Prostate gland (tissue), 2 donors: Measurements from ENCODE around the gene BTBD19. TPM values are rescaled to one million over a fixed set of nuclear protein-coding genes. Genes with fewer than 3 reads are reported as not detected.
"Not testable (repeated sequence)": the region's sequence is repeated elsewhere in the genome, so short reads cannot be mapped to it uniquely, and the experiment has no call there.

ENCODE experiments used
- DNase-seq: peaks from one replicate; pipeline ENCODE4 v3.0.0-alpha.2; 2019; ENCODE audit warnings: low spot score
- H3K27ac ChIP-seq, 2 donors: fragments of 200-600 bp; sonication (generic); 2 replicates each; pipeline ENCODE4 v1.5.1; 2017 to 2019
- H3K27me3 ChIP-seq: fragments of 200-600 bp; sonication (generic); replicated peaks from 2 replicates; pipeline ENCODE4 v1.5.1; 2019; ENCODE audit not compliant: insufficient read depth
- H3K36me3 ChIP-seq, 2 donors: fragments of 200-600 bp; sonication (generic); 1 replicate in 1 of 2; 2 replicates in 1 of 2; pipeline versions ENCODE4 v1.5.1 to v1.8.1; 2017 to 2019
- H3K4me1 ChIP-seq: fragments of 200-600 bp; sonication (generic); replicated peaks from 2 replicates; pipeline ENCODE4 v1.5.1; 2019
- H3K4me3 ChIP-seq, 2 donors: fragments of 200-600 bp; sonication (generic); 2 replicates each; pipeline ENCODE4 v1.5.1; 2017 to 2019
- H3K9me3 ChIP-seq: fragments of 200-600 bp; sonication (generic); 2 replicates; pipeline ENCODE4 v1.5.1; 2017
- POLR2A ChIP-seq: fragments of 450-650 bp; IDR thresholded peaks from one replicate; pipeline ENCODE4 v1.6.1; 2016; ENCODE audit warnings: antibody characterized with exemption, mild to moderate bottlenecking
- POLR2AphosphoS5 ChIP-seq: sonication (generic); formaldehyde crosslinking; IDR thresholded peaks from one replicate; pipeline ENCODE4 v1.6.1; 2017; ENCODE audit warnings: antibody characterized with exemption
- WGBS: methylation state at CpG from one replicate; pipeline ENCODE4 v1.1.5; 2018; 5-methylcytosine and 5-hydroxymethylcytosine counted together
- intact Hi-C: fragments of 100-400 bp; cut with DNase I; formaldehyde crosslinking; loops from one replicate; pipeline ENCODE4 v1.14.2; 2022
- total RNA-seq, 2 donors: library from RNA; depleted of rRNA; stranded (reverse); fragments of >200 nt; gene quantifications; one replicate each; pipeline ENCODE4 v1.1.0, GENCODE V29; 2016
- TF ChIP-seq, protein P1 (sequence below), 4 experiments: fragments of 200-600 bp in 2 of 4; fragments of 450-650 bp in 2 of 4; sonication (generic) in 2 of 4; IDR thresholded peaks; 1 replicate in 3 of 4; 2 replicates in 1 of 4; pipeline ENCODE4 v1.5.1; 2016 to 2019; ENCODE audit warnings: antibody characterized with exemption in 4 of 4, mild to moderate bottlenecking in 2 of 4, moderate library complexity in 2 of 4

BTBD19 gene
- total RNA-seq, 2 donors from 2014 or later, result 0.50 to 10.5 TPM

DNA sequence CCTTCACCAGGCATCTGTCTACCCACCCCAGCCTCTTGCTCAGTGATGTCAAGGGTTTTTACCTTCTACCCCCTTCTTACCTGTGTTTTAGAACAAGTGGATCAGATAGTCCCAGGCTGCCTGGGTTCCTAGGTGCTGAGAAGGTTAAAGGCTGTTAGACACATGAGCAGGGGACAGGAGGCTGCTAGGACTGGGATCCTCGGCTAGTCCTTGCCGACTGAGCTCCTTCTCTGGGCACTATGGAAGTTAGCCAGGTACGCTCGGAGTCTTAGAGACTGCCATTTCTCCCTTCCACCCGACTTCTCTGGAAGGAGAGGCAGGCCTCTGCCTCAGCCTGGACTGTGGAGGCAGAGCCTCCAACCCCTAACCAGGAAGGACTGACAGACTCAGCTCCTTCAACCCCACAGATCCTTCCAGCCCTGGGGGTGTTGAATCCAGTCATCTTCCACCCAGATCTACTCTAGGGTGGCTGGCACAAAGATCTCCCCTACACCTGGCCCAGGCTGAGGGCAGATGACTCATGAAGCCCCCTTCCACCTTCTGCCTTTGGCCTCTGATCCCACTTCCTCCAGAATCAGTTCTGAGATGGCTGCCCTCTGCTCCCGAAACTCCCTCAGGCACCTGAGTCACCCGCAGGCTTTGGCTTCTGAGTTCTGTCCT is 1.5 kb upstream of the BTBD19 start, which contains the start of gene DYNLT4:
DYNLT4 (minus strand) TSS at position 648 of the 660 bp plus-strand sequence. CDS start 683 bp downstream, outside the sequence.
- intact Hi-C loops, result no loop called here
- H3K4me3 ChIP-seq, result no peak within 1 kb of the TSS
- DNase-seq, result no peak

DNA sequence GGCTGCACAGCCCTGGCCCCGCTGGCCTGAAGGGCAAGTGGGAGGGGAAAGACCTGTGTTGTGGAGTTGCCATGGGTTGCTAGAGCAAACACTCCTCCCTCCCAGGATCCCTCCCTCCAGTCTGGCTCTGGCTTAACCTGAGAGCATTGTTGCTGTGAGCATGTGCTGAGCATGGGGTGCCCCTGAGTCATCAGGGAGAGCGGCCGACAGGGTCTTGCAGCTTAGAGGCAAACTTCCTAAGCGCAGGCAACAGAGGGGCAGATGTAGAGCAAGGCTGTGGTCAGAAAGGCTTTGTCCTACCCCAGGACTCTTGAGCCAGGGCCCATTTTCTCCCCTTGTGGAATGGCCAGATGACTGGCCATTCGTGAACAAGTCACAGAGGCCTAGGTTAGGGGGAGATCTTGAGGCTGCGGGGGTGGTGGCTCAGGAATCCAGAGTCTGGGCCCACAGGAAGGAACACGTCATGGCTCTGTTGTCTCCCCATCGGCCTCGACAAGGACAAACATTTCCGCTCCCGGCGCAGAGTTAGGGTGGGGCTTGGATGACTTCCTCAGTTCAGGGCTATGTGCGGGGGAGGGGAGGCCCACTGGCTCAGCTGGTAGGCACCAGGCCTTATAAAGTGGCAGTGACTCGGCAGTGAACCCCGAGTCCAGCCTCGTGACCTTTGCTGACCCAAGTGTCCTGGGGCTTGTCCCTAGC is 810 bp upstream of the BTBD19 start:
- Histone ChIP-seq H3K27me3 (no peaks in the 10 kb centered on the region), H3K36me3 (no peaks in the 10 kb centered on the region), H3K4me1 (peaks cover 10% of the 10 kb centered on the region), H3K9me3 (no peaks in the 10 kb centered on the region), H3K4me3 (no peak overlapping the region), H3K27ac (peak overlapping the region; percentile 88 to 89)
- TF ChIP-seq POLR2A, result peak; percentile 45
- TF ChIP-seq POLR2AphosphoS5, result peak; percentile 49
- TF ChIP-seq, protein P1, sequence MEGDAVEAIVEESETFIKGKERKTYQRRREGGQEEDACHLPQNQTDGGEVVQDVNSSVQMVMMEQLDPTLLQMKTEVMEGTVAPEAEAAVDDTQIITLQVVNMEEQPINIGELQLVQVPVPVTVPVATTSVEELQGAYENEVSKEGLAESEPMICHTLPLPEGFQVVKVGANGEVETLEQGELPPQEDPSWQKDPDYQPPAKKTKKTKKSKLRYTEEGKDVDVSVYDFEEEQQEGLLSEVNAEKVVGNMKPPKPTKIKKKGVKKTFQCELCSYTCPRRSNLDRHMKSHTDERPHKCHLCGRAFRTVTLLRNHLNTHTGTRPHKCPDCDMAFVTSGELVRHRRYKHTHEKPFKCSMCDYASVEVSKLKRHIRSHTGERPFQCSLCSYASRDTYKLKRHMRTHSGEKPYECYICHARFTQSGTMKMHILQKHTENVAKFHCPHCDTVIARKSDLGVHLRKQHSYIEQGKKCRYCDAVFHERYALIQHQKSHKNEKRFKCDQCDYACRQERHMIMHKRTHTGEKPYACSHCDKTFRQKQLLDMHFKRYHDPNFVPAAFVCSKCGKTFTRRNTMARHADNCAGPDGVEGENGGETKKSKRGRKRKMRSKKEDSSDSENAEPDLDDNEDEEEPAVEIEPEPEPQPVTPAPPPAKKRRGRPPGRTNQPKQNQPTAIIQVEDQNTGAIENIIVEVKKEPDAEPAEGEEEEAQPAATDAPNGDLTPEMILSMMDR (IDR thresholded peaks at IDR 0.05), result no peak
- intact Hi-C loops, result no loop called here
- peak; percentile 84 for DNase-seq
- 14% methylated on average over 16 of the region's 16 CpGs for WGBS

More for the DNA sequence above, 1.5 kb upstream of the BTBD19 start, which contains the start of gene DYNLT4:
- no peaks in the 10 kb centered on the region for H3K36me3 ChIP-seq
- H3K4me1 ChIP-seq, result peaks cover 10% of the 10 kb centered on the region
- TF ChIP-seq POLR2AphosphoS5 (no peak), POLR2A (no peak)
- TF ChIP-seq, protein P1 (IDR thresholded peaks at IDR 0.05), result no peak
- H3K27me3 ChIP-seq, result no peaks in the 10 kb centered on the region
- peak within 1 kb of the TSS; percentile 88 to 89 for H3K27ac ChIP-seq
- H3K9me3 ChIP-seq, result no peaks in the 10 kb centered on the region
- 68% methylated on average over 7 of the region's 7 CpGs for WGBS

DNA sequence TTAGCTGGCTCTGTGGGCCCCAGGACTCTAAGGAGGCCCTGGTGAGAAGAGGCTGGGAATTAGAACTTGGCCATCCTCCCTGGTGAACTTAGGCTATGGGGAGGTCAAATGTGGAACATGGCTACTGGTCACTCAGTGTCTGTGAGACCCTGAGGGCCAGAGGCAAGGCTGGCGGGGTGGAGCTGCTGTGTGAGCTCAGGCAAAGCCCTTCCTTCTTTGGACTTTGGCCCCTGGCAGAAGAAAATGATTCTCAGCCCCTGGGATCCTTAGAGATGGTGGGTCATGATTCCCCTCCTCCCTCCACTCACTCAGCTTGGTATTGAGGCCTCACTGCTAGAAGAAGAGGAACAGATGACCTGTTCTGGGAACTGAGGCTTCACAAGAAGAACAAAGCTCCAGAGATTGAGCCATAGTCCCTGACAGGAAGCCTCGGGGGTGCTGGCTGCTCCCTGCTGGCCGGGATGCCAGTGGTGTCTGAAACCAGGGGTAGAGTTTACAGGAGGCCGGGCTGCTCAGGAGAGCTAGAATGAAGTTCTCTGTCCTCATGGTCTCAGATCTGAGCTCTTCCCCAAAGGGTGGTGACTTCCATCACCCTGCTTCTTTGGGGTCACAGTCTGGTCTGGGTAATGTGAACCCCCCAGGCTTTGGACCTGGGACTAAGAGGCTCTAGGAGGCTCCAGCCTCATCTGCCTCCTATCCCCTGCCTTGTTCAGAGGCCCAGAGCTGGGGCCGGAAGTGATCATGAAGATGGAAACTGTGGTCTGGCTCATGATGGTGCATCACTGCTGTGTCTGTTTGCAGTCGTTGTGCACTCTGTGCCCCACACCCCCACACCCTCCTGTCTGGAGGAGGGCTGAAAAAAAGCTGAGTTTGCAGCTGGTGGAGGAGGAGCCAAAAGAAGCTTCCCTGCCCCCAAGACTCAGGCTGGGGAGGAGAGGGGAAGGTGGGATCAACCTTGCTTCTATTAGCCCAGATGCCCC is 905 bp downstream of the BTBD19 start:
- Histone ChIP-seq H3K27ac (peak overlapping the region; percentile 88 to 89), H3K27me3 (no peaks in the 10 kb centered on the region), H3K4me1 (peaks cover 10% of the 10 kb centered on the region), H3K36me3 (no peaks in the 10 kb centered on the region), H3K9me3 (no peaks in the 10 kb centered on the region), H3K4me3 (no peak overlapping the region)
- intact Hi-C loops, result no loop called here
- DNase-seq, result no peak
- no peak for TF ChIP-seq POLR2A
- 46% methylated on average over 6 of the region's 6 CpGs for WGBS

DNA sequence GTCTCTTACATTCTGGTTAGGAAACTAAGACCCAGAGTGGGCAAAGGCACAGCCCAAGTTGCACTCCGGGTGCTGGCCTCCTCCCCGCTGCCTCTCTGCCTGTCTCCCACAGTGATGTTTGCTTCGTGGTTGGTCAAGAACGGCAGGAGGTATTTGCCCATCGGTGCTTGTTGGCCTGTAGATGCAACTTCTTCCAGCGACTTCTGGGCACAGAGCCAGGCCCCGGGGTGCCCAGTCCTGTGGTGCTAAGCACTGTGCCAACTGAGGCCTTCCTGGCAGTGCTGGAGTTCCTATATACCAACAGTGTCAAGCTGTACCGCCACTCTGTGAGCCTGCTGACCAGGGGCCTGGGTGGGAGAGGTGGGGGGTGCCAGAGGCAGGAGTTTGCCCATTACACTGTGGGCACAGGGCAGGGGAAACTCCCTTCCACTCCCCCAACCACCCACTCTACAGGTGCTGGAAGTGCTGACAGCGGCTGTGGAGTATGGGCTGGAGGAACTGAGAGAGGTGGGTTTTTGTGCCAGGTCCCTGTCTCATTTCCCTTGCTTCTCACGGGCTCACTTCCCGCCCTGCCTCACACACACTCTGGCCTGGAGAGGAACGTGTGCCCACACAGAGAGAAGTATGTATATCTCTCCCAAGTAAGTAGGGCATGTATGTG is 1.9 kb downstream of the BTBD19 start:
- Histone ChIP-seq H3K4me1 (peaks cover 10% of the 10 kb centered on the region), H3K27ac (peak overlapping the region; percentile 88 to 89), H3K4me3 (no peak overlapping the region), H3K36me3 (no peaks in the 10 kb centered on the region), H3K27me3 (no peaks in the 10 kb centered on the region), H3K9me3 (no peaks in the 10 kb centered on the region)
- DNase-seq, result peak; percentile 66
- whole genome bisulfite sequencing, result 25% methylated on average over 11 of the region's 12 CpGs
- TF ChIP-seq POLR2AphosphoS5 (no peak), POLR2A (no peak)
- TF ChIP-seq, protein P1 (IDR thresholded peaks at IDR 0.05), result no peak
- intact Hi-C loops, result no loop called here

DNA sequence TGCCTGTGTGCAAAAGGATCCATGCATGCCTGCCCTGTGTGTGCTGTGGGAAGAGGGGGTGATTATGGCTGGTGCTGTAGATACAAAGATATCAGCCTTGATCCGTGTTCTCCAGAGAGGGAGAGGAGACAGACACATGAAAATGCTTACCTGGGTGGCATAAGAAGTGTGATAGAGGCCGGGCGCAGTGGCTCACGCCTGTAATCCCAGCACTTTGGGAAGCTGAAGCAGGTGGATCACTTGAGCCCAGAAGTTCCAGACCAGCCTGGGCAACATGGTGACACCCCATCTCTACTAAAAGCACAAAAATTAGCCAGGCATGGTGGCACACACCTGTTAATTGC is 2.4 kb downstream of the BTBD19 start:
- intact Hi-C loops, H3K9me3 ChIP-seq, H3K4me3 ChIP-seq, H3K27me3 ChIP-seq, H3K4me1 ChIP-seq, DNase-seq, H3K27ac ChIP-seq, H3K36me3 ChIP-seq: not testable (repeated sequence)
- 90% methylated on average over 4 of the region's 4 CpGs for WGBS
